ENCODE measurements around the gene ZSCAN22.
"Not testable (repeated sequence)": the region's sequence is repeated elsewhere in the genome, so short reads cannot be mapped to it uniquely, and the experiment has no call there.

ZSCAN22 gene

GRCh38 chr19:58374200-58374599 lies 47.4 kb downstream of the ZSCAN22 start:
- no peak for DNase-seq (ENCODE audit: low read depth in 2 of 2)

DNA sequence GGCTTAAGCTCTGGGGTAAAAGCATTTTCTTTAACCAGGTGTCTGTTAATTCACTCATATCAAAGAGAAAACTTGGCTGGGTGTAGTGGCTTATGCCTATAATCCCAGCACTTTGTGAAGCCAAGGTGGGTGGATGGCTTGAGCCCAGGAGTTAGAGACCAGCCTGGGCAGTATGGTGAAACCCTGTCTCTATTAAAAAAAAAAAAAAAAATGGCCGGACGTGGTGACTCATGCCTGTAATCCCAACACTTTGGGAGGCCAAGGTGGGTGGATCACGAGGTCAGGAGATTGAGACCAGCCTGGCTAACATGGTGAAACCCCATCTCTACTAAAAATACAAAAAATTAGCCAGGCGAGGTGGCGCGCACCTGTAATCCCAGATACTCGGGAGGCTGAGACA lies 49.9 kb downstream of the ZSCAN22 start:
- DNase-seq (ENCODE audit: low read depth in 2 of 2) = not testable (repeated sequence)

DNA sequence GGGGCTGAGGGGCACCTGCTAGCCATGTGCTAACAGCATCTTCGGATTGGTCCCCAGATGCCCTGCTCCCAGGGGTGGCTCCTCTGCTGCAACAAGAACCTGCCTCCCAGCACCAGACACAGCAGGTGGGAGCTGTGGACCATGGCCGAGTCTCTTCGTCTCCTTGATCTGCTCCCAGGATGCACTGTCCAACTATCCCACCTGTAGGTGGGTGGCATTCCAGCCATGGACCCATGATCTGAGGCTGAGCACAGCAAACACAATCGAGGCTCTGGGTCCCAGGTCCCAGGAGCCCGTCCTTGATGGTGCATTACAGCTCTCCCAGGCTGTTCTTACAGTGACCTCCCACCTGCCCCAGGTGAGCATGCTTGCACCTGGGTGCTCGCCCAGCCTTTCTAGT lies 52.5 kb downstream of the ZSCAN22 start:
- no peak for DNase-seq (ENCODE audit: low read depth in 2 of 2)

DNA sequence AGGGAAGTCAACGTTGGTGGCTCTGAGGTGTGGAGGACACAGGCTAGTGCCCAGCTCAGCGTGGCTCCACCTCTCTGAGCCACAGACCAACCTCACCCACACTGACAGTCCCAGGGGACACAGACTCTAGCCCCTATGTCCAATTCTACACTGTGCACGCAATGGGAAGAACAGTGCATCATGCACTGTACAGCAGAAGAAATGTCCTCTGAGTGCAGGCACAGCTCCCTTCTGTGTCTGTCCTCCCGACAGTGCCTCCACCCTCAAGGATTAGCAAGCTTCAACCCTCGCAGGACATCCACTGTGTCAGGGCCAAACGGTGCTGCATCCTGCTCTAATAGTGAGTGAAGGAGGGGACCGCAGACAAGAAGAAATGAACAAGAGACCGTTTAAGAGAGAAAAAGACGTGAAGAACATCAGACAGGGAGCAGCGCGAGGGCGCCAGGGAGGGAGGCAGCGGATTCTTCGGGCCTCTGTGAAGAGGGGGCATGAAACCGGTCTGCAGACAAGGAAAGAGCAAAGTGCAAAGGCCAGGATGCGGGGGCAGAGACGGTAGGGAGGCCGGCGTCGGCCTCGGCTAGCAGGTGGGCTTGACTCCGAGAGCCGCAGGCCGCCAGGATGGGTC lies 53.4 kb downstream of the ZSCAN22 start:
- no peak for DNase-seq (ENCODE audit: low read depth in 2 of 2)

DNA sequence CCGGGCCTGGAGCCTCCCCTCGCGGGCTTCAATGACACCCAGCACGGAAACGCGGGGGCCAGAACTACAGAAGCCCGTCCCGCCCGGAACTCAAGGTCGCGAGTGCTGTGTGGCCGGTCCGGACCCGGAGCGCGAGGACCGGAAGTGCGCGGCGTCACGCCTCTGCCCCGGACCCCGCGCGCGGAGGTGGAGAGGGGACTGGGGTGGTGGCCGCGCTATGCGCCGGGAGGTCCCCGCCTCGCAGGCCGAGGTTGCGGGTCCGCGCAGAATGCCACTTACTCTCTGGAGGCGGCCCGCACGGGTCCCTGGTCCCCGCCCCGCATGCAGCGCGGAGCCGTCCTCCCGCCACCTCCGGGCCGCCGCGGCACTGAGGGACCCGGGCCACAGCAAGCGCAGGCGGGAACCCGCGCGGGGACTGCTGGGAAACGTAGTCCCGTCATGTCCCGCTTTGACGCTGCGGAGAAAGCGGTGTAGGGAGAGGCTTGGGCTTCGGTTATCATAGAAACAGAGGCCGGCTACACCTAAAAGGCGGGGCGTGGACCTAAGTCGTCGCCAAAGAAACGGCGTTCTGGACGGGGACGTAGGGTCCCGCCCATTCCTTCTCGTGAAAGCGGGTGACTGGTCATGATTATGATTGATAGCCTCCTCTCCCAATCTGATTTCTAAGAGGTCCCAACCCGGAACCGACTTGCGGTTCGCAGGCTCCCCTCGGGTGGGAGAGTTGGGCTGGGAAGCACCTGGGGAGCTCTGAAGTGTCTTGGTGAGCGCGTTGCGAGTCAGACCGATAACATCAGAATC lies 54.1 kb downstream of the ZSCAN22 start, which contains the start of gene ZNF837:
TSS of gene ZNF837 (minus strand) at position 369 of the 798 bp plus-strand sequence. CDS start 11,698 bp downstream, outside the sequence.
- DNase-seq (ENCODE audit: low read depth in 2 of 2) = peak; percentile 98

GRCh38 chr19:58381460-58382212 lies 54.8 kb downstream of the ZSCAN22 start:
- DNase-seq (ENCODE audit: low read depth in 2 of 2) = no peak

DNA sequence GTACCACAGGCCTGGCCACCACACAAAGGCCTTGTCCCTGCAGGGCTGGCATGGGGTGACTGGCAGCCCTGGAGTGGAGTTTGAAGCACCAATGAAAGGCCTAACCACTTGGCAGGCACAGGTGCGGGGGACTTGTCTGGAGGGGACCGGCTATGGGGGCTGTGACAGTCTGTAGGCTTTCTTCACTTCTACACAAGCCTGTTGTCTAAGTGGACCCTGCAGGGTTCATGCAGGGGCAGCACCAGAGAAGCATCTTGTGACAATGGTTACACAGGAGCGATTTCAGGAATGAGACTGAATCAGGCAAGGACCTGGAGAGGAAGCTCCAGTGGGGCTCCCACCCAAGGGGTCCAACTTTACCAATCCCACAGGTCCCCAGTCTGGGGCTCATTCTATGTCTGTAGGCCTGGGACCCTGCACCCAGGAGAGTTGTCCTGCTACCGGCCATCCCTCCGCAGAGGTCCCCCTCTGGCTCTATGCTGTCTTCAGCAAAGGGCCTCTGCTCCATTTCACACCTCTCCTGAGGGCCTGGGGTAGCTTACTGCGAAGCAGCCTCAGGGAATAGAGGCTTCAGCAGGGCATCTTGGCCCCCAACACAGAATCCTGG lies 56.3 kb downstream of the ZSCAN22 start:
- no peak for DNase-seq (ENCODE audit: low read depth in 2 of 2)

DNA sequence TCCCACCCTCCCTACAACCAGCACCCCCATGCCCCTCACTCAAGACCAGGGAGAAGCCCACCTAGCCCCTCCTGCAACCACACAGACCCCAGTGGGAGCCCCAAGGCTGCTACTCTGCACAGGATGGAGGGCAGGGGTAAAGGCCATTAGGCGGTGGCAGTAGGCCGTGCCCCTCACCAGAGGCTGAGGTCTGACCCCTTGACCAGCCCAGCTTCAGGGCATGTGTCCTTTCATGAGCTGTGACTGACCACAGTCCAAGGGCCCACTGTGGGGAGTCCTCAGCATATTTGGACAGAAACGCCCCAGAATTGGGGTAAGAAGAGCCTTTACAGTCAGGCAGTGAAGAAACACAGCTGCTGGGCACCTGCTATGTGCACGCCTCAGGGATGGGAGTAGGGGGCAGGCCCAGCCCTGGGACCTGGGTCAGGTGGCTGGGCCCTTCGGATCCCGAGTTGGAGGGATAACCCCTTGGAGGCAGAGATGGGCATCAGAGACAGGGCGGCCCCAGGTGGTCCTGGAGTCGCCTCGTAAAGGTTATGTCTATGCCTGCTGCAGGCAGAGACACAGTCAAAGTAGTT lies 58.6 kb downstream of the ZSCAN22 start:
- DNase-seq (ENCODE audit: low read depth in 2 of 2) = no peak

GRCh38 chr19:58385891-58386575 lies 59.2 kb downstream of the ZSCAN22 start:
- DNase-seq (ENCODE audit: low read depth in 2 of 2) = no peak

GRCh38 chr19:58386576-58387337 lies 60.0 kb downstream of the ZSCAN22 start, which contains the start of gene RPS5:
Gene RPS5 (plus strand): TSS chr19:58387269. CDS start chr19:58388138, 869 bp downstream.
- peak; percentile 93 to 95 for DNase-seq (ENCODE audit: low read depth in 2 of 2)

GRCh38 chr19:58387338-58388174 lies 60.8 kb downstream of the ZSCAN22 start:
- no peak for DNase-seq (ENCODE audit: low read depth in 2 of 2)

DNA sequence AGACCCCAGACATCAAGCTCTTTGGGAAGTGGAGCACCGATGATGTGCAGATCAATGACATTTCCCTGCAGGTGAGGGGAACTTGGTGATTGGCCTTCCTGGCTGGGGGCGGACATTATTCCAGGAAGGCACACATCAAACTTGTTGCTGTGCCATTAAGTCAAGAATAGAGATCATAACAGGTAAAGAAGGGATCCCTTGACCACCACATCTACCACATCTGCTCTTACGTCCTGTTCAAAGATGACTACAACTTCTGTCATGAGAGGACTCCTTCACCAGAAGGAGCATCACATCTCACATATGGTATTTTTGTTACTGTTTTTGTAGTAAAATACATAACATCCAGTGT lies 61.4 kb downstream of the ZSCAN22 start:
- DNase-seq (ENCODE audit: low read depth in 2 of 2) = no peak

Data from stimulated activated CD8-positive, alpha-beta memory T cell treated with anti-CD3 and anti-CD28 coated beads, Interleukin-7, amount 100 ng/mL, for 4 hours (primary cell).